GM18517 (cell line): Measurements from ENCODE around the gene IL12RB2.

Experiments used
- ATAC-seq: cut with Tn5 transposase; IDR thresholded peaks from one replicate; pipeline ENCODE4 v1.9.1; 2021; ENCODE audit warnings: mild to moderate bottlenecking, moderate library complexity; ENCODE audit not compliant: unreplicated experiment

Gene IL12RB2

GRCh38 chr1:67313934-67314671 lies 6.4 kb downstream of the IL12RB2 start:
- ATAC-seq, result no peak

GRCh38 chr1:67314696-67315095 lies 7.0 kb downstream of the IL12RB2 start:
- ATAC-seq, result no peak

- ATAC-seq, result no peak
Measured at GRCh38 chr1:67316180-67316902, 8.7 kb downstream of the IL12RB2 start.

- no peak for ATAC-seq
Measured at GRCh38 chr1:67316918-67317317, 9.2 kb downstream of the IL12RB2 start.

- no peak for ATAC-seq
Measured at GRCh38 chr1:67317803-67318202, 10.1 kb downstream of the IL12RB2 start.

- ATAC-seq, result no peak
Measured at GRCh38 chr1:67322442-67322841, 14.8 kb downstream of the IL12RB2 start.

- no peak for ATAC-seq
Measured at GRCh38 chr1:67323087-67323486, 15.4 kb downstream of the IL12RB2 start.

GRCh38 chr1:67324068-67324467 lies 16.4 kb downstream of the IL12RB2 start:
- ATAC-seq, result no peak

- no peak for ATAC-seq
Measured at GRCh38 chr1:67327864-67328466, 20.3 kb downstream of the IL12RB2 start.

GRCh38 chr1:67332653-67333529 lies 25.2 kb downstream of the IL12RB2 start:
- ATAC-seq, result peak; percentile 98

GRCh38 chr1:67333603-67334002 lies 25.9 kb downstream of the IL12RB2 start:
- no peak for ATAC-seq

GRCh38 chr1:67335411-67335810 lies 27.7 kb downstream of the IL12RB2 start:
- ATAC-seq, result no peak

GRCh38 chr1:67336157-67336556 lies 28.5 kb downstream of the IL12RB2 start:
- no peak for ATAC-seq

- ATAC-seq, result no peak
Measured at GRCh38 chr1:67336783-67337182, 29.1 kb downstream of the IL12RB2 start.

- no peak for ATAC-seq
Measured at GRCh38 chr1:67338642-67339041, 31.0 kb downstream of the IL12RB2 start.

- ATAC-seq, result peak; percentile 40
Measured at GRCh38 chr1:67339623-67340343, 32.1 kb downstream of the IL12RB2 start.

GRCh38 chr1:67342076-67342890 lies 34.6 kb downstream of the IL12RB2 start:
- no peak for ATAC-seq

GRCh38 chr1:67345556-67345955 lies 37.9 kb downstream of the IL12RB2 start:
- no peak for ATAC-seq

- no peak for ATAC-seq
Measured at GRCh38 chr1:67346982-67347381, 39.3 kb downstream of the IL12RB2 start.
